Stimulated activated CD4-positive, alpha-beta T cell treated with anti-CD3 and anti-CD28 coated beads, Interleukin-2, amount 100 ng/mL, for 48 hours (primary cell): ENCODE measurements around the gene DNAJB6.
"Not testable (repeated sequence)": the region's sequence is repeated elsewhere in the genome, so short reads cannot be mapped to it uniquely, and the experiment has no call there.

Experiments used
- DNase-seq, 2 donors: peaks; one replicate each; pipeline ENCODE4 v3.0.0-alpha.2; 2020

Gene DNAJB6

GRCh38 chr7:157329447-157329846, 7.4 kb upstream of the DNAJB6 start:
- no peak for DNase-seq

GRCh38 chr7:157330567-157330966, 6.2 kb upstream of the DNAJB6 start:
- not testable (repeated sequence) for DNase-seq

DNA sequence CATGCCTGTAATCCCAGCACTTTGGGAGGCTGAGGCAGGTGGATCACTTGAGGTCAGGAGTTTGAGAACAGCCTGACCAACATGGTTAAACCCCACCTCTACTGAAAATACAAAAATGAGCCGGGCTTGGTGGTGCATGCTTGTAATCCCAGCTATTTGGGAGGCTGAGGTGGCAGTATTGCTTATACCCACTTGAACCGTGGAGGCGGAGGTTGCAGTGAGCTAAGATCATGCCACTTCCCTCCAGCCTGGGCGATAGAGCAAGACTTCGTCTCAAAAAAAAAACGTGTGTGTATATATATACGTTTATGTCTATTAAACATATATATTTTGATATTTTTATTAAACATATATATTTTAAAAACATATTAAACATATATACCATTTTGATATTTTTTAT, 5.8 kb upstream of the DNAJB6 start:
- DNase-seq = not testable (repeated sequence)

DNA sequence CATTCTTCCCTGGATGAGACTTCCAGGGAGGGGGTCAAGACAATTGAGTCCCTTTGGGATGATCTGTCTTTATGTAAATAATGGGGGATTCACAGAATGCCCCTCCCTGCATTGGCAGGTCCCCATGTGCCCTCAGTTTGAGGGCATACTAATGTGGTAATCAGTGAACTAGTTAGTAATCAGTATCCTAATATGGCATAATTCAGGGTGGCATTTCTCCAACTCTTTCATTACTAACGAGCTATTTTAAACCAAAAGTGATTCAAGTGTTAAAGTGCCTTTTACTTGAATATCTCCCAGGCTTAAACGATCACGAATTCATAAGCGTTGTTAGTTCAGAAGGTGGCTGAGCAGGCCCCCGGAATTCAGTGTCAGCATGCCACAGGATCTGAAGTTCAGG, 1.6 kb upstream of the DNAJB6 start:
- DNase-seq = no peak

- no peak for DNase-seq
Observed at GRCh38 chr7:157335991-157336382, 817 bp upstream of the DNAJB6 start.

GRCh38 chr7:157337316-157338149, 729 bp downstream of the DNAJB6 start:
- DNase-seq = peak; percentile 59 to 65

DNA sequence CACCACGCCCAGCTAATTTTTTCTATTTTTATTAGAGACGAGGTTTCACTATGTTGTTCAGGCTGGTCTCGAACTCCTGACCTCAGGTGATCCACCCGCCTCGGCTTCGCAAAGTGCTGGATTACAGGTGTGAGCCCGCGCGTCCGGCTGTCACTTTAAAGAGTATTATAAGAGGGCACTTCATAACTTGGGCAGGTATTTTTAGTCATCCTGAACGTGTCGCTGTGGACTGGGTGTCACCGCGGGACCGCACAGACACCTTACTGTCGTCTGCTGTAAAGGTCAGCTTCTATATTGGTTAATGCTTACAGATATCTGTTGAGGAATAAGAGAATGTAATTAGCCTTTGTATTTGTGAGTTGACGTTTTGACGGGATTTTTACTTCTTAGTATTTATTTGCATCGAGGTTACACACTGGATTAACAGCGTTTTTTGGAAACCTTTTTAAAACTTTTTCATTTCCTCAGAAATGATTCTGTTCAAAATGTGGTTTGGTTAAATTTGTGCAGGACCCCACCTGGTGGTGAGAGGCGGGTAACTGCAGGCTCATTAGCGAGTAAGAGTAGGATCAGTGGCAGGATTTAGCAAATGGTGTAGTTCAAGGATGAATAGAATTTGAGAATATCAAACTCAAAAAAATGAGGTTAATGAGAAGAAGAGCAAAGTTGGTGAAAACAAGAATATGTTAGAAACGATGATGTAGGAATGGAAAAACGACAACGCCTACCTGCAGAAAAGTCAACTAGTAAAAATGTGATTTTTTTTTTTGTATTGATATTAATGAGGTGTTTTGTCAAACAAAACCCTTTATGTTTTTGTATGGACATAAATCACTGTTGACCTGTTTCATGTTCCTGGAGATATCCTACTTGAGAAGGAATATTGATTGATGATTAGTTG, 3.2 kb downstream of the DNAJB6 start:
- peak; percentile 62 to 64 for DNase-seq

DNA sequence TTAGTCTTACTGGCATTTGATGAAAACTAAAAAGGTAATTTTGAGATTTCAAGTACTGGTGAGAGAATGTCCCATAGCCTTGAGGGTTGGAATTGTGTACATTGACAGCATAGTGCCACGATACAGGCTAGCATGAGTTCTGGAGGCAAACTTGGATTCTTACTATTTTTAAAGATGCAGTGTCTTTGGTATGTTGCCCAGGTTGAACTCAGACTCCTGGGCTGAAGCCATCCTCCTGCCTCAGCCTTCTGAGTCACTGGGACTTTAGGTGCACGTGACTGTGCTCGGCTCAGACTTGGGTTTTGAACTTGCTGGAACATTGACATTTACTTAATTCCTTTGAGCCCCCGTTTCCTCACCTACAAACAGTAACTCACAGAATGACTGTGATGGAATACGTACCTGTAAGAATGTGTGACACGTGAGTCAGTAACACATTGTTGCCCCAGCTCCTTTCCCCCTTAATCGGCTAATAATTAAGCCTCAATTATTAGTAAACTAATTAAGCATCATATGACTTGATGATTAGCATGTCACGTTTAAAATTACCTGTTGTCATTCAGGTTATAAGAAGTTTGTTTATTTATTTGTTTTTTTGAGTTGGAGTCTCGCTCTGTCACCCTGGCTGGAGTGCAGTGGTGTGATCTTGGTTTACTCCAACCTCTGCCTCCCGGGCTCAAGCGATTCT, 10.6 kb downstream of the DNAJB6 start:
- DNase-seq = no peak

- DNase-seq = no peak
Observed at GRCh38 chr7:157348548-157348947, 11.7 kb downstream of the DNAJB6 start.

- DNase-seq = no peak
Observed at GRCh38 chr7:157352516-157352915, 15.7 kb downstream of the DNAJB6 start.

- no peak for DNase-seq
Observed at GRCh38 chr7:157355784-157356511, 19.1 kb downstream of the DNAJB6 start.

DNA sequence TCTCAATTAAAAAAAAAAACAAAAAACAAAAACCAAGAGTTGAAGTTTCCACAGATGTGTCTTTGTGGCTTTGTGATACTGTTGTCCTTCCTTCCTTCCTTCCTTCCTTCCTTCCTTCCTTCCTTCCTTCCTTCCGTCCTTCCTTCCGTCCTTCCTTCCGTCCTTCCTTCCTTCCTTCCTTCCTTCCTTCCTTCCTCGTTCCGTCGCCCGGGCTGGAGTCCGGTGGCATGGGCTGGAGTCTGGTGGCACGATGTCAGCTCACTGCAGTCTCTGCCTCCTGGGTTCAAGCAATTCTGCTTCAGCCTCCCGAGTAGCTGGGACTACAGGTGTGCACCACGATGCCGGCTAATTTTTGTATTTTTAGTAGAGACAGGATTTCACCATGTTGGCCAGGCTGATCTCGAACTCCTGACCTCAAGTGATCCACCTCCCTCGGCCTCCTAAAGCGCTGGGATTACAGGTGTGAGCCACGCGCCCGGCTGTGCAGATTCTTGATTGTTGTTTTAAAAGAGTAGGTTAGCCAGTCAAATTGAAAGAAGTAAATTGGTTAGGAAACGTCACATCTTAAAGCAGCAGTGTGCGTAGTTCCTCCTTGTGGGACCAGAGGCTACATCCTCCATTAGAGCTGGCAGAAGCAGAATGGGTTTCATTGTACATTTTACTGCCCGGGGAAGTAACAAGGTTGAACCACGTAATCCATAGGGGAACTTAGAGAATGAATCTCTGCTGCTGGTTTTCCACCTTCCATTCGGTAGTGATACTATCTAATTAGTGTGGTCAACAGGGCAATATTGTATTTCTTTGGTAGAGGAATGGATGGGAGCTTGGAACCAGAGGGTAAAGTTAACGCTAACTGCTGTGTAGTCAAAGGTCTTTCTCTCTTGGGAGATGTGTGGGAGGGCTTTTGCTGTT, 20.6 kb downstream of the DNAJB6 start:
- DNase-seq = no peak

GRCh38 chr7:157358041-157358752, 21.4 kb downstream of the DNAJB6 start:
- no peak for DNase-seq

DNA sequence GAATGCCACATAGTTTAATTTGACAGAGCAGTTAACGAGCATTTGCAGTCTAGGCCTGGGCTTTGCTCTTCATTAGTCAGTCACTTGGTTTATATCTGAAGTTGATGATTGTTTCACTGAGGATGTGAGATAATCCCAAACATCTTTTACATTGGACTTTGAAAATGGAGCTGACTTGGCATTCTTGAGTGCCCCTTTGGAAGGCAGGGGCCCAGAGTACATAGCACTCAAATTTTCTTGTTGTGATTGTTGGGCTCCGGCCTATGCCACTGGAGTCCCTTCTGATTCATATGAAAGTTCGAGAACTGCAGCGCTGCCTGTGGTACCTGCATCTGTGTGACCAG, 21.9 kb downstream of the DNAJB6 start:
- DNase-seq = no peak

- no peak for DNase-seq
Observed at GRCh38 chr7:157359581-157359980, 22.8 kb downstream of the DNAJB6 start.

GRCh38 chr7:157360483-157361025, 23.8 kb downstream of the DNAJB6 start:
- DNase-seq = no peak

DNA sequence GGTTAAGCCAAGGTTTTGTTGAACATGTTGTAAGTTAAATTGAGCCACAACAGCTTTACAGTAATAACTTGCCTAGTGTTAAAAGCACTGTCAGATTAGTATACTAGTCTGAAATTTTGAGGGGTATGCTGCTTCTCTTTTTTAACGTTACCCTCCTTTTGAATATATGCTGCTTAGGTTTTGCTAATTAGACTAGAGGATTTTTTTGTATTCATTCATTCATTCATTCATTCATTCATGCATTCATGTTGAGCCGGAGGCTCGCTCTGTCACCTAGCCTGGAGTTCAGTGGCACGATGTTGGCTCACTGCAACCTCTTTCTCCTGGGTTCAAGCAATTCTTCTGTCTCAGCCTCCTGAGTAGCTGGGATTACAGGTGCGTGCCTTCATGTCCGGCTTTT, 24.7 kb downstream of the DNAJB6 start:
- no peak for DNase-seq

DNA sequence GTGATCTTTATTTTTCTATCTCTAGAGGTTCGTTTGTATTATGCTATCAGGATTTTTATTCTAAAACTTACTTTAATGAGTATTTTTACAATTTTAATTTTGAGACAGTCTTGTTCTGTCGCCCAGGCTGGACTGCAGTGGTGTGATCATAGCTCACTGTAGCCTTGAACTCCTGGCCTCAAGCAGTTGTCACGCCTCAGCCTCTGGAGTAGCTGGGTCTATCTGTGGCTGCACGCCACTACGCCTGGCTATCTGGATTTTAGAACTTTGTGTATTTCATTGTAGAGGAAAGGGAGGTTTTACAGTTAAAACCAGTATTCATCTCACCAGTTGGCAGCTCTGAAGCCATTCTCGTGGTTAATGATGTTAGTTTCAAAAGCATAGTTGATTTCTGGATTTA, 25.9 kb downstream of the DNAJB6 start:
- no peak for DNase-seq

DNA sequence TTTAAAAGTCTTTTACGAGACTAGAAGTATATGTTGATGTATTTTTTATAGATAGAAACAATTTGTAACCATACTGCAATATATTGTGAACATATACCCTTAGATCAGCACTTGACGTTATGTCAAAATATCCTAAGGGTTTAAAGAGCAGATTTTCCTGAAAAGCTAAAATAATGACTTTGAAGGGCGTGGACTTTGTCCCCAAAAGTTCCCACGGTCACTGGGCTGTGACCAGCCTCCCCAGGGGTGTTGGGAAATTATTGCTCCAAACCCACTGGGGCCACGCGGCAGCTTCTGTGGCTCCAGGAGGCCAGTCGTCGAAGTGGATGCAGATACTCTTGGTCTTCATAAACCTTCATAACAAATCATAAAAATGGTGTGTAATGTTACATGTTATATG, 29.9 kb downstream of the DNAJB6 start:
- DNase-seq = no peak

- DNase-seq = no peak
Observed at GRCh38 chr7:157368955-157369354, 32.2 kb downstream of the DNAJB6 start.

DNA sequence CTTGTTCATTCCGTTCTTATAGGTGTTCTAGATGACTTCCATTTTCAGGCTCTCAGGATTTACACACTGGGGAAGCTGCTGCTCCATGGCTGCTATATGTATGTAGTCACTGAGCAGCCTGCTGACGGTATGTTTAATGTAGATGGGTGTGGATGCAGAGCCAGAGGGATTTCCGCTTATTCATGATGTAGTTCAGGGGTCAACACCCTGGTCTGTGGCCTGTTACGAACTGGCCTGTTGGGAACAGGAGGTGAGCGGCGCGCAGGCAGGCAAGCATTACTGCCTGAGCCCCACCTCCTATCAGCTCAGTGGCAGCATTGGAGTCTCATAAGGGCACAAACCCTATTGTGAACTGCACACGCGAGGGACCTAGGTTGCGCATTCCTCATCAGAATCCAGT, 33.9 kb downstream of the DNAJB6 start:
- no peak for DNase-seq
